Mucosa of descending colon (tissue), 3 donors: ENCODE measurements around the gene M1AP. TPM values are rescaled to one million over a fixed set of nuclear protein-coding genes. Genes with fewer than 3 reads are reported as not detected.
A peak's percentile ranks its signal among the peaks of the same experiment; 100 is the strongest.

ENCODE experiments used
- ATAC-seq: fragments of 200-7000 bp; cut with Tn5 transposase; one replicate; pipeline ENCODE4 v1.9.1; 2020; ENCODE audit warnings: mild to moderate bottlenecking, moderate library complexity
- DNase-seq, 3 donors: peaks; one replicate each; pipeline ENCODE4 v3.0.0-alpha.2; 2020
- H3K36me3 ChIP-seq: fragments of 200-600 bp; one replicate; pipeline ENCODE4 v1.8.0; 2021; ENCODE audit warnings: low read depth, mild to moderate bottlenecking
- H3K4me1 ChIP-seq: fragments of 200-600 bp; one replicate; pipeline ENCODE4 v1.8.0; 2021; ENCODE audit warnings: low read depth, mild to moderate bottlenecking
- H3K4me3 ChIP-seq: fragments of 200-600 bp; one replicate; pipeline ENCODE4 v1.8.0; 2021; ENCODE audit warnings: mild to moderate bottlenecking
- H3K9me3 ChIP-seq: fragments of 200-600 bp; one replicate; pipeline ENCODE4 v1.8.0; 2021; ENCODE audit warnings: mild to moderate bottlenecking
- intact Hi-C, 2 donors: fragments of 100-400 bp; cut with DNase I in 1 of 2; cut with micrococcal nuclease in 1 of 2; formaldehyde crosslinking; loops; one replicate each; pipeline versions ENCODE4 v1.11.0 to v1.11.1; 2022; cut with DNase I, micrococcal nuclease
- total RNA-seq, 3 donors: library from RNA; stranded (reverse); fragmentation: NEBNext Ultra II Directional in 2 of 3; extraction: Animal tissue kit (Norgen Biotek cat#: 25700) in 2 of 3; gene quantifications; one replicate each; pipeline versions ENCODE4 v1.2.1 to v1.2.4, GENCODE V29; 2021 to 2023
- TF ChIP-seq, protein P1 (sequence below): fragments of 200-600 bp; IDR thresholded peaks from one replicate; pipeline ENCODE4 v1.8.0; 2022; ENCODE audit warnings: antibody characterized with exemption, mild to moderate bottlenecking
- donor health status: DM: no; HTN: no; CAD: no; lungs with moderate emphysema.
- donor health status: DM: no; HTN: no; CAD: no.
- donor health status: DM: no; HTN: yes; CAD: no.

M1AP gene
- total RNA-seq, 3 donors from 2014 or later: 0.19 to 0.43 (median 0.31) TPM

DNA sequence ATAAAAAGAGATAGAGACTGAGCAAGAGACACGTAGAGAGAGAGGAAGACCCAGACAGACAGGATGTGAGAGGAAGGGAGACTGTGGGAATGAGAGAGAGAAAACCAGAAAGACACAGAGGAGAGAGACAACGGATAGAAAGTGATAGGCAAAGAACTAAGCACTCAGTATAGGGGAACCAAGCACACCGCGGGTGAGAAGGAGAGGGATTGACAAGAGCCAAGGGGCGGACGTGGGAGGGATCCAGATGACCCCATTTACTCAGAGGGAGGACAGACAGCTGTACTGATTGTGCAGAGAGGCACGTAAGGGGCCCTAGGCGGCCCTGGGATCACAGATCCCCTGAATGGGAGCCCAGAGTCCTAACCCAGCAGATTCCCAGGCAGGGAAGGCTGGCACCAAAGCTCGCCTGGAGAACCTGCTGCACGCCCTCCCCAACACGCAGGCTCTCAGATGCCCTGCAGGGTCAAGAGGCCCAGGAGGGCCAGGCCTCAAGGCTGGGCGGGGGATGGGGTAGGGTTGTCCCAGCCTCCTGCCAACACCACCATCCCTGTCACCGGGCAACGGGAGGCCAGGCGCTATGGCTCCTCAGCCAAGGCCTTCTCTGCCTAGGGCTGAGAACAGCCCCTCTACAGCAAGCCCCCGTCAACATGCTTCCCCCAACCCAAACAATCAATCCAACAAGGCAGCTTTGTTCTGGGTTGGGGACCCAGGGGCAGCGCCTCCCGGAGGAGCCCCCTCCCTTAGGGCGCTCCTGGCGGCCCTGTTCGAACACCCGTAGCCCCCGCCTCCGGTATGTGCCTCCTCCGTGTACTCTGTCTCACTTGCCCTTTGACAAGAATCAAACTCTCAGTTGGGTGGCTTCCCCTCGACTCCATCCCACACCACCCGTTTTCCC, 95.0 kb downstream of the M1AP start:
- peak in 2 of 3 donors; percentile 28 to 61 for DNase-seq
- H3K4me3 ChIP-seq: no peak overlapping the region
- no peaks in the 10 kb centered on the region for H3K9me3 ChIP-seq
- TF ChIP-seq, protein P1, sequence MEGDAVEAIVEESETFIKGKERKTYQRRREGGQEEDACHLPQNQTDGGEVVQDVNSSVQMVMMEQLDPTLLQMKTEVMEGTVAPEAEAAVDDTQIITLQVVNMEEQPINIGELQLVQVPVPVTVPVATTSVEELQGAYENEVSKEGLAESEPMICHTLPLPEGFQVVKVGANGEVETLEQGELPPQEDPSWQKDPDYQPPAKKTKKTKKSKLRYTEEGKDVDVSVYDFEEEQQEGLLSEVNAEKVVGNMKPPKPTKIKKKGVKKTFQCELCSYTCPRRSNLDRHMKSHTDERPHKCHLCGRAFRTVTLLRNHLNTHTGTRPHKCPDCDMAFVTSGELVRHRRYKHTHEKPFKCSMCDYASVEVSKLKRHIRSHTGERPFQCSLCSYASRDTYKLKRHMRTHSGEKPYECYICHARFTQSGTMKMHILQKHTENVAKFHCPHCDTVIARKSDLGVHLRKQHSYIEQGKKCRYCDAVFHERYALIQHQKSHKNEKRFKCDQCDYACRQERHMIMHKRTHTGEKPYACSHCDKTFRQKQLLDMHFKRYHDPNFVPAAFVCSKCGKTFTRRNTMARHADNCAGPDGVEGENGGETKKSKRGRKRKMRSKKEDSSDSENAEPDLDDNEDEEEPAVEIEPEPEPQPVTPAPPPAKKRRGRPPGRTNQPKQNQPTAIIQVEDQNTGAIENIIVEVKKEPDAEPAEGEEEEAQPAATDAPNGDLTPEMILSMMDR: no peak
- ATAC-seq: no peak
- H3K36me3 ChIP-seq: no peaks in the 10 kb centered on the region
- intact Hi-C loops: no loop called here
- peaks cover 26% of the 10 kb centered on the region for H3K4me1 ChIP-seq

GRCh38 chr2:74551942-74552913, 95.9 kb downstream of the M1AP start:
- DNase-seq (peak in 1 of 3 donors; percentile 49), ATAC-seq (no peak)
- intact Hi-C loops: no loop called here
- Histone ChIP-seq H3K4me3 (no peak overlapping the region), H3K4me1 (peaks cover 20% of the 10 kb centered on the region), H3K9me3 (no peaks in the 10 kb centered on the region), H3K36me3 (no peaks in the 10 kb centered on the region)
- TF ChIP-seq, protein P1: no peak

GRCh38 chr2:74551530-74551929, 96.6 kb downstream of the M1AP start:
- intact Hi-C loops: no loop called here
- ATAC-seq: no peak
- Histone ChIP-seq H3K4me1 (peaks cover 19% of the 10 kb centered on the region), H3K9me3 (no peaks in the 10 kb centered on the region), H3K4me3 (no peak overlapping the region), H3K36me3 (no peaks in the 10 kb centered on the region)
- TF ChIP-seq, protein P1: no peak
- DNase-seq: no peak

GRCh38 chr2:74550231-74550630, 97.9 kb downstream of the M1AP start:
- Histone ChIP-seq H3K4me3 (no peak overlapping the region), H3K36me3 (no peaks in the 10 kb centered on the region), H3K9me3 (no peaks in the 10 kb centered on the region), H3K4me1 (peaks cover 13% of the 10 kb centered on the region)
- intact Hi-C loops: no loop called here
- TF ChIP-seq, protein P1: no peak
- ATAC-seq (no peak), DNase-seq (no peak)

- Histone ChIP-seq H3K9me3 (no peaks in the 10 kb centered on the region), H3K4me1 (peaks cover 10% of the 10 kb centered on the region), H3K36me3 (no peaks in the 10 kb centered on the region), H3K4me3 (no peak overlapping the region)
- DNase-seq (peak; percentile 78 to 85 (median 78)), ATAC-seq (peak; percentile 88)
- TF ChIP-seq, protein P1: no peak
- intact Hi-C loops: no loop called here
Observed at GRCh38 chr2:74548900-74549826, 99.0 kb downstream of the M1AP start.
